IPS-11a (cell line): Measurements from ENCODE around the gene PTPRU.
"Not testable (repeated sequence)": the region's sequence is repeated elsewhere in the genome, so short reads cannot be mapped to it uniquely, and the experiment has no call there.

Source experiments
- H3K4me3 ChIP-seq: one replicate; pipeline ENCODE4 v1.5.1; 2013; ENCODE audit warnings: low read depth, low read length, control low read depth

PTPRU gene

DNA sequence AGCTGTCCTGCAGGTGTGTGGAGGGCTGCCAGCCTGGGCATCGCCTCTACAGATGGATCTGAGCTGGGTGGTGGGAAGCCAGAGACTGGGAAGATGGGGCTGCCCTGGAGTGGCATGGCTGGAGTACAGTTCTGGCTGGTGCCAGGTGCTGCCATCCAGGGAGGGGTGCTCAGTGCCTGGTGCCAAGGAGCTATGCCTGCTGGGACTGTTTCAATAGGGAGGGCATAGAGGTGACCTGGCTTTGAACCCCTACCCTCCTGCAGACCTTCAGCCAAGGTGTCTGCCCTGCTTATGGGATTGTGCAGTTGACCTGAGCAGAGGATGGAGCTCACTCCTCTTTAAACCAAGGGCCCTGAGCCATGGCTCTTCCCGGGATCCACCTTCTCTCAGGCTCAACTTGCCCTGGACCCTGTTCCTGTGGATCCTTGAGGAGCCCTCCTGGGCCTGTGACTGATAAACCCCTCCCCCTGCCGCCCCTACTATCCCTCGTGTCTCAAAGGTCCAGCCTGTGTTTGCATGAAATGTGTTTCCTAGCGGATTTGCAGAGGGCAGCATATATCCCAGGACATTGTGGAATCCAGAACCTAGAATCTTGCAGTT is 48.7 kb downstream of the PTPRU start:
- H3K4me3 ChIP-seq: no peak overlapping the region

DNA sequence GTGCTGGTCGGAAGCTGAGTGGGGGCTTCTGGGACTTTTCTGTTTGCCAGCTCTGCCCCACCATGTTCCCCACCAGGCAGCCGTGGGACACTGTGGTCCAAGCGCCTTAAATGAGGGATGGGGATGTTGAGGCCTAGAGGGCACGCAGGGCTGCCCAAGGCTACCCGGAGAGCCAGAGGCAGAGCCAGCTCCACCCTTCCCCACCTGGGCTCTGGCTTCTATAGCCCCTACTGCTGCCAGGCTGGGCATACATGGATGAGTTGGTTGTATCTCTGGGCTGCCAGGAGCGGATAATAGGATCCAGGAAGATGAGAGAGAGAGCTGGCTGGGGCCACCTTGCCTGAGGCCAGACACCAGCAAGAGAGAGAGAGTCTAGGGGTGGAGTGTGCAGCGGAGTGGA is 49.4 kb downstream of the PTPRU start:
- H3K4me3 ChIP-seq: no peak overlapping the region

- H3K4me3 ChIP-seq: no peak overlapping the region
Observed at GRCh38 chr1:29286194-29286767, 50.0 kb downstream of the PTPRU start.

- H3K4me3 ChIP-seq: no peak overlapping the region
Observed at GRCh38 chr1:29289493-29289892, 53.2 kb downstream of the PTPRU start.

- no peak overlapping the region for H3K4me3 ChIP-seq
Observed at GRCh38 chr1:29290414-29290985, 54.2 kb downstream of the PTPRU start.

- H3K4me3 ChIP-seq: no peak overlapping the region
Observed at GRCh38 chr1:29291756-29292155, 55.4 kb downstream of the PTPRU start.

- no peak overlapping the region for H3K4me3 ChIP-seq
Observed at GRCh38 chr1:29292344-29292743, 56.0 kb downstream of the PTPRU start.

DNA sequence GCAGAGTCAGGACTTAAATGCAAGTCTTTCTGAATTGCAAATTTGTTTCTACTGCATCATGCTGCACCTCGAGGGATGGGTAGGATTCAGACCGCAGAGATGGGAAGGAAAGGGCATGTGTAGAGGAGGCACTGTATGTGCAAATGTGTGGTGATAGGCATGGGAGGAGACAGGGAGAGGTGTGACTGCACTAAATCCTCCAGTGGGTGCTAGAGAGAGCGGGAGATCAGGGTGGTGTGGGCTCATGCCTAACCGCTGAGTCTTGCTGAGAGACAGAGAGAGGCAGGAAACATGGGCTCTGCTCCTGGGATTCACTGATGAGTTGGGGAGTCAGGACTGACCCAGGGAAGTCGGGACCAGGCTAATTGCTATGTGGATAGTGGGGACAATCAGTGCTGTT is 61.1 kb downstream of the PTPRU start:
- H3K4me3 ChIP-seq: no peak overlapping the region

DNA sequence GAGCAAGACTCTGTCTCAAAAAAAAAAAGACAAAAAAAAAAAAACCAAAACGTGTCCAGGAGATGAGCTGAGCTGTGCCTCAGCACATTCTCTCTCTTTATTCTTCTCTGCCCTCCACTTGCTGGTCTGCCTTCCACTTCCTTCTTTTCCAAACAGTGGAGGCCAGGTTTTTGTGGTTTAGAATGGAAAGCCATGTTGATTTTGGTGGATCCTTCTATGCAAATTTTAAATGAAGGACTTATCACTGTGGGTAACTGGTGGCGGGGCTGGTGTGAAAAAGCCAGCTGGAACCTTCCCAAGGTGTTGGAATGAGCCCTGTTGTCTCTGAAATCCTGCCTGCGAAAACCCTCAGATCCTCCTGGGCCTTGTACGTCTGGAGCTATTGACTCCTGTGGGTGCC is 61.9 kb downstream of the PTPRU start:
- no peak overlapping the region for H3K4me3 ChIP-seq

DNA sequence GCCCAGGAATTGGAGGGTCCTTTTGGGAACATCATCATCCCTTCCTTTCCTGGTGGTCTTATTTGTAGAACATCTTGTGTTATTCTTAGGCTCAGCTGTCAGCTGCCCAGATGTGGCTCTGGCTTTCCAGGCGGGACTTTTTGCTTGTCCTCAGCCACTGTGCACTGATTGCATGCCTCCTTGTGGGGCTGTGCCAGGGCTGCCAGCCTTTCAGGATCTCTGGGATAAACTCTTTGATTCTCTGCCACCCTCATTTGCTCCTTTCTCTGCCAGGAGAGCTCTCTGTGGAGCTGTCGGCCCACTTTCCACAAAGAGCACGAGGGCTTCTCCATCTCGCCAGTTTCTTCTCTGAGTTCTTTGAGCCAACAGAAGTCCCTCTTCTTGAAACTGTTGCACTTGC is 63.1 kb downstream of the PTPRU start:
- H3K4me3 ChIP-seq: no peak overlapping the region

DNA sequence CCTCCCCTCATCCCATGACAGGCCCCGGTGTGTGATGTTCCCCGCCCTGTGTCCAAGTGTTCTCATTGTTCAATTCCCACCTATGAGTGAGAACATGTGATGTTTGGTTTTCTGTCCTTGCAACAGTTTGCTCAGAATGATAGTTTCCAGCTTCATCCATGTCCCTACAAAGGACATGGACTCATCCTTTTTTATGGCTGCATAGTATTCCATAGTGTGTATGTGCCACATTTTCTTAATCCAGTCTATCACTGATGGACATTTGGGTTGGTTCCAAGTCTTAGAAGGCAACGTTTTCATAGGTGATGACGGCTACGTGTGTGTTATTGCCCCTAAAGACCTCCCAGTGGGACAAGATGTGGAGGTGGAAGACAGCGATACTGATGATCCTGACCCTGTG is 65.4 kb downstream of the PTPRU start:
- H3K4me3 ChIP-seq: not testable (repeated sequence)

GRCh38 chr1:29303201-29304024 is 67.1 kb downstream of the PTPRU start:
- no peak overlapping the region for H3K4me3 ChIP-seq

GRCh38 chr1:29304025-29304684 is 67.8 kb downstream of the PTPRU start:
- no peak overlapping the region for H3K4me3 ChIP-seq

DNA sequence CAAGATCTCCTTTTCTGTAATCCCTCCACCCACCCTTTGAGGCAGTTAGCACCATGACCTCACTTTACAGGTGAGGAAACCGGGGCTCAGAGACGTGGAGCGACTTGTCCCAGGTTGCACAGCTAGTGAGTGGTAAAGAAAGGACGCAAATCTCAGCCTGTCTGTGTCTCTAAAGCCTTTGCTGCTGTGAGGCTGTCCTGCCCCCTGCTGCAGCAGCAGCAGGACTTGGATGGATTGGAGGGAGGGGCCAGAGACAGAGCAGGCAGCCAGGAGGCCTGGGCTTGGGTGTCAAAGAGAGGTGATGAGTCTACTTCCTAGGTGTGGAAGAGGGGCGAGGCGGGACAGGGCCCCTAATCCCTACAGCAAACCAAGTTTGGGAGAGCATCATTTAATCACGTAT is 69.6 kb downstream of the PTPRU start:
- no peak overlapping the region for H3K4me3 ChIP-seq

- no peak overlapping the region for H3K4me3 ChIP-seq
Observed at GRCh38 chr1:29306471-29307140, 70.3 kb downstream of the PTPRU start.

DNA sequence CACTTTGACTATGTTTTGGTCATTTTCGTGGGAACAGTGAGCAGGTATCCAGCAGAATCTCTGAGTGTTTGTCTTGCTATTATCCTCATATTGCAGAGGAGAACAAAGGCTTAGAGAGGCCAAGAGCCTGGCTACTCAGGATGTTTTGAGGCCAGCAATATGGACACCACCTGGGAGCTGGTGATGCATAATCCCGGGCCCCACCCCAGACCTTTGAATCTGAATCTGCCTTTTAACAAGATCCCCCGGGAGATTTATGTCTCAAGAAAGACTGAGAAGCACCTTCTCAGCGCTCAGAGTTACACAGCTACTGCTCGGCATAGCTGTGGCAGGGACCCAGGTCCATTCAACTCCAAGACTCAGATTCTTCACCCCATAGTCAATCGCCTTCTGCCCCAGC is 72.8 kb downstream of the PTPRU start:
- no peak overlapping the region for H3K4me3 ChIP-seq

DNA sequence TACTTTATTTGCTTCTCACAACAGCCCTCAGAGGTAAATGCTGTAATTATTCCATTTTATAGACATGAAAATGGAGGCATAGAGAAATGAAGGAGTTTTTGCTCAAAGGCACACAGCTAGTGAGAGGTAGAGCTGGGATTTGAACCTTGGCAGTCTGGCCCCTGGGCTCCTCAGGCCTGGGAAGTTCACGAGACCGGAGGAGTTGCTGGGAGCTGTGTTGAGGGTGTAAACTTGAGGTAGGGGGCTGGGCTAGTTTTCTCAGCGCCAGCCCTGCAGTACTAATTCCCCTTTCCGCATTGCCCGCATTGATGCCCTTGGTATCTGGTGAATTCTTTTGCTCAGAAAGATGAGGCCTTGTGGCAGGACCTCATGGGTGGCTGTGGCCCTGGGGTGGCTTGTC is 73.3 kb downstream of the PTPRU start:
- no peak overlapping the region for H3K4me3 ChIP-seq

DNA sequence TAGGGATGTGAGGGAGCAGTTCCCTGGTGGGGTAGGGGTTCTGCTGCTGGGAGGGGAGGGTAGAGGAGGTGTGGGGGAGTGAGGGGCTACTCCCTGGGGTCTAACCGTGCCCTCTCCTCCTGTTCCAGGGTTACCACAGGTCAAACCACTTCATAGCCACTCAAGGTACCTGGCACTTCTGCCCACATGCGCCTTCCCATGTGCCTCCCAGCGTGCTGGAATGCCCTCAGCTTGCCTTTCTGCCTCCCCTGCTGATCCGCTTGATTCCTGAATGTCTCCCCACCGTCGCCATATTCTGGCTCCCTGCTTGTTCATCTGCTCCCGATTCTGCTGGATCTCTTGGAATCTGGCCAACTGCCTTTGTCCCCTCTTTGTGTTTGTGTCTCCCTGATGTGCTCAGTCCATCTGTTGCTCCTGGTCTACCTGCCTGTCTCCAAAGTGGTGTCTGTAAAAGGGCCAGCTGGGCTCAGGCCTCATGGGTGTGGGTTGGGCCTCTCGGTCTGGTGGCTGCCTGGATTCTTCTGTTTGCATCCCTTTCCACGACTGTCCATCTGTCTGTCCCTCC is 74.4 kb downstream of the PTPRU start:
- no peak overlapping the region for H3K4me3 ChIP-seq

DNA sequence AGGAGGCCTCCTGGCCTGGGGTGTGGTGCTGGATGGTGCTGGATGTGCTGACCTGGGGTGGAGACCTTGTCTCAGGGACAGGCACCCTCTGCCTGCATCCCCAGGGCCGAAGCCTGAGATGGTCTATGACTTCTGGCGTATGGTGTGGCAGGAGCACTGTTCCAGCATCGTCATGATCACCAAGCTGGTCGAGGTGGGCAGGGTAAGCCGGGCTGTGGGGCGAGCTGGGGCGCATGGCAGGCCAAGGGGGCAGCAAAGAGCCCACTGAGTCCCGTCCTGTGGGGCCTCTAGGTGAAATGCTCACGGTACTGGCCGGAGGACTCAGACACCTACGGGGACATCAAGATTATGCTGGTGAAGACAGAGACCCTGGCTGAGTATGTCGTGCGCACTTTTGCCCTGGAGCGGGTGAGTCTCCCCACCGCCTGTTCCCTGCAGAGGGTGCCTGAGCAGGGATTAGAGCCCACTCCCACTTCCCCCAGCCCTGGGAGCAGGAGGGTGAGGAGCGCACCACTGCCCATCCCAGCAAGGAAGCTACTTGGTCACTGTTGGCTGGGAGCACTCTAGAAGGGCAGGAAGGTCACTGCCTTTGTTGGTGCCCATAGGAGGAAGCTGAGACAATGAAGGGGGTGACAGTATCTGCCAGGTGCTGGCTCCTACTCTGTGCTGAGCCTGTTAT is 75.2 kb downstream of the PTPRU start:
- no peak overlapping the region for H3K4me3 ChIP-seq
